Progenitor cell of endocrine pancreas (in vitro differentiated cells): ENCODE measurements around the gene EVA1A. TPM values are rescaled to one million over a fixed set of nuclear protein-coding genes. Genes with fewer than 3 reads are reported as not detected.

Experiments
- DNase-seq: peaks from one replicate; pipeline ENCODE4 v3.0.0; 2021; ENCODE audit warnings: low spot score; ENCODE audit not compliant: unreplicated experiment
- H3K27ac Mint-ChIP-seq: 2 replicates; pipeline ENCODE4 v1.8.0; 2021; ENCODE audit warnings: mild to moderate bottlenecking, moderate library complexity, mixed read lengths
- H3K27me3 Mint-ChIP-seq: 2 replicates; pipeline ENCODE4 v1.8.0; 2021; ENCODE audit warnings: mixed read lengths
- H3K36me3 Mint-ChIP-seq: 2 replicates; pipeline ENCODE4 v1.8.0; 2022; ENCODE audit warnings: mixed read lengths; ENCODE audit not compliant: insufficient read depth
- H3K4me1 Mint-ChIP-seq: 2 replicates; pipeline ENCODE4 v1.8.0; 2021; ENCODE audit warnings: low read depth, mixed read lengths
- H3K4me3 Mint-ChIP-seq: 2 replicates; pipeline ENCODE4 v1.8.0; 2021; ENCODE audit warnings: low read depth, mild to moderate bottlenecking, moderate library complexity, mixed read lengths
- H3K9me3 Mint-ChIP-seq: 2 replicates; pipeline ENCODE4 v1.8.0; 2021; ENCODE audit warnings: low read depth, mixed read lengths
- CTCF ChIP-seq: fragments of 200-600 bp; sonication (generic); IDR thresholded peaks from one replicate; pipeline ENCODE4 v1.5.0; 2021; ENCODE audit warnings: antibody characterized with exemption, mild to moderate bottlenecking; ENCODE audit not compliant: unreplicated experiment
- total RNA-seq: library from RNA; stranded (reverse); gene quantifications from 2 replicates; pipeline ENCODE4 v1.2.1, GENCODE V29; 2021

EVA1A gene
- total RNA-seq, 1 donor from 2014 or later = 10.9 TPM

- peaks cover 10% of the 10 kb centered on the region for H3K27me3 Mint-ChIP-seq
- DNase-seq = no peak
- no peak overlapping the region for H3K27ac Mint-ChIP-seq
- peak; percentile 82 for TF ChIP-seq CTCF
- H3K9me3 Mint-ChIP-seq = peaks cover 9% of the 10 kb centered on the region
- H3K36me3 Mint-ChIP-seq = peaks cover 3% of the 10 kb centered on the region
- no peak overlapping the region for H3K4me3 Mint-ChIP-seq
- peaks cover 19% of the 10 kb centered on the region for H3K4me1 Mint-ChIP-seq
Measured at GRCh38 chr2:75464348-75464946, 96.3 kb downstream of the EVA1A start.

- no peak overlapping the region for H3K4me3 Mint-ChIP-seq
- H3K27me3 Mint-ChIP-seq = peaks cover 8% of the 10 kb centered on the region
- peaks cover 11% of the 10 kb centered on the region for H3K9me3 Mint-ChIP-seq
- TF ChIP-seq CTCF = no peak
- DNase-seq = no peak
- no peak overlapping the region for H3K27ac Mint-ChIP-seq
- H3K4me1 Mint-ChIP-seq = peaks cover 25% of the 10 kb centered on the region
- peaks cover 3% of the 10 kb centered on the region for H3K36me3 Mint-ChIP-seq
Measured at GRCh38 chr2:75462721-75463120, 98.0 kb downstream of the EVA1A start.

GRCh38 chr2:75462206-75462605 is 98.5 kb downstream of the EVA1A start:
- TF ChIP-seq CTCF = no peak
- H3K4me1 Mint-ChIP-seq = peaks cover 27% of the 10 kb centered on the region
- H3K27ac Mint-ChIP-seq = no peak overlapping the region

GRCh38 chr2:75460630-75461029 is 100.1 kb downstream of the EVA1A start:
- no peak overlapping the region for H3K27ac Mint-ChIP-seq
- no peak overlapping the region for H3K4me3 Mint-ChIP-seq
- H3K4me1 Mint-ChIP-seq = peaks cover 29% of the 10 kb centered on the region
- DNase-seq = no peak
- no peak for TF ChIP-seq CTCF
- H3K27me3 Mint-ChIP-seq = peaks cover 8% of the 10 kb centered on the region
- H3K9me3 Mint-ChIP-seq = peaks cover 13% of the 10 kb centered on the region
- peaks cover 3% of the 10 kb centered on the region for H3K36me3 Mint-ChIP-seq

More at GRCh38 chr2:75462206-75462605, 98.5 kb downstream of the EVA1A start:
- peaks cover 8% of the 10 kb centered on the region for H3K27me3 Mint-ChIP-seq
- H3K36me3 Mint-ChIP-seq = peaks cover 3% of the 10 kb centered on the region
- H3K4me3 Mint-ChIP-seq = no peak overlapping the region
- H3K9me3 Mint-ChIP-seq = peaks cover 13% of the 10 kb centered on the region
- no peak for DNase-seq

- H3K4me1 Mint-ChIP-seq = peaks cover 28% of the 10 kb centered on the region
- H3K4me3 Mint-ChIP-seq = no peak overlapping the region
- peaks cover 8% of the 10 kb centered on the region for H3K27me3 Mint-ChIP-seq
- TF ChIP-seq CTCF = no peak
- peak overlapping the region; percentile 19 for H3K27ac Mint-ChIP-seq
- peaks cover 3% of the 10 kb centered on the region for H3K36me3 Mint-ChIP-seq
- no peak for DNase-seq
- H3K9me3 Mint-ChIP-seq = peaks cover 13% of the 10 kb centered on the region
Measured at GRCh38 chr2:75459565-75460310, 101.0 kb downstream of the EVA1A start.
